Iris pigment epithelial cell (primary cell): ENCODE measurements around the gene PATJ.
"Not testable (repeated sequence)": the region's sequence is repeated elsewhere in the genome, so short reads cannot be mapped to it uniquely, and the experiment has no call there.

ENCODE experiments used
- DNase-seq: peaks from one replicate; pipeline ENCODE4 v3.0.0-alpha.2; 2011; ENCODE audit warnings: low read depth

Gene PATJ

DNA sequence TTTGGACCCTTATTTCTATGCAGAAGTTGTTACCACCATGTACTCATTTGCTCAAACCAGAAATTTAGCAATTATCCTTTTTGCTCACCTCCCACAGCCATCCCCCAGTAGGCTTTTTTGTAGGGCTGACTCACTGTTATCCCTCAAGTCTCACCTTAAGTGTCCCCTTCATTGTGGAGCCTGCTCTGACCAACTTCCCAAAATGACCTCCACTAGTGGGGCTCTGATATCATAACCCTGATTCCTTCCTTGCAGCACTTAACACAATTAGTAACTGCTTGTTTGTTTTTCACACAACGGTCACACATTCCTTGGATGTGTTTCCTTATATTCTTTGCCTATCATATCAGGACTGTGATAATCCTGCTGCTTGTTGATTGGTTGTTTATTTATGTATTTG is 76.7 kb downstream of the PATJ start:
- DNase-seq: no peak

DNA sequence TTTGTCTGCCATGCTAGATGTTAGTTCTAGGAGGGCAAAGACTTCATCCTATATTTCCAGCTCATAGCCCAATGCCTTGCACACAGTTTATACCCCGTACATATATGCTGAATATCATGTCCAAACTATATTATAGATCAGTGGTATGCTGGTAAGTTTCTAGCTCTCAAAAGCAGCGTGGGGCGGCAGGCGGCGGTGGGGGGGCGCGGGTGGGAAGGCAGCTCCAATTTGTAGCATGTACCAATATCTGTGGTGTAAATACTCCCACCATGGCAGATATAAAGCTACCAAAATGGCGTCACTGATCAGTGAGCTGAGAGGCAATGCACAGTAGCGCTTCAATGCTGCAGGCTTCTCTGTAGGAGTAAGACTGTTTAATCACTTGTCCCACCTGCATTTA is 77.1 kb downstream of the PATJ start:
- DNase-seq: no peak

DNA sequence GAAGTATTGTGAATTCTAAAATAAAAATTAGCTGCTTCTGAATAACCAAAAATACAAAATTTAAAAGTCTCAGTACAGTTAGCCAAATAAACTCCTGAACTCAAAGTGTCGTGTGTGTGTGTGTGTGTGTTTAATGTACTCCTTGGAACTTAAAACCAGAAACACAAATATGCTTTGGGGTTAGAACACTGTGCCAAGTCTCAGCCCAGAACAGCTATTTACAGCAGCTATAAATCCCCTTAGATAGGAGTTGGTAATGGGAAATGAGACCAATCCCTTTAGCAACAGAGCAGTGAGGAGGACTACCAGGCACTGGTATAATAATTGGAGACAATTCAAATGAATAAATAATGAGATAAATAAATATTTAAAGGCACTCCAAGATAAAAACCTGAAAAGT is 83.1 kb downstream of the PATJ start:
- DNase-seq: peak; percentile 13

DNA sequence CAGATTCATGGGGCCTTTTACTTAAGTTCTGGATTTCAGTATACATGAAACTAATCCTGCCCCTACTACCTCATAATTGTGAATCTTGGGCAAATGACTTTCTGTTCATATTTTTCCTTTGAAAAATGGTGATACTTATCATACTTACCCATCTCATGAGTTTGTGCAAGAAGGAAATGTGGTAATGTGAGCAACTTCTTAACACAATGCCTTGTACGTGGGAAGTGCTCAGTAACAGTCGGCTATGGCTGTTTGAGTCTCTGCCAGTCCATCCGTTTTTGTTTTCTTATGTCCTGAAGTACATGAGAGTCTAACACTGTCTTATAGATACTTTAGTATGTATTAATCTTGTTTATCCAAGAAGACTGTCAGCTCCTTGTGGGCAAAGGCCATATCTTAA is 86.5 kb downstream of the PATJ start:
- no peak for DNase-seq

DNA sequence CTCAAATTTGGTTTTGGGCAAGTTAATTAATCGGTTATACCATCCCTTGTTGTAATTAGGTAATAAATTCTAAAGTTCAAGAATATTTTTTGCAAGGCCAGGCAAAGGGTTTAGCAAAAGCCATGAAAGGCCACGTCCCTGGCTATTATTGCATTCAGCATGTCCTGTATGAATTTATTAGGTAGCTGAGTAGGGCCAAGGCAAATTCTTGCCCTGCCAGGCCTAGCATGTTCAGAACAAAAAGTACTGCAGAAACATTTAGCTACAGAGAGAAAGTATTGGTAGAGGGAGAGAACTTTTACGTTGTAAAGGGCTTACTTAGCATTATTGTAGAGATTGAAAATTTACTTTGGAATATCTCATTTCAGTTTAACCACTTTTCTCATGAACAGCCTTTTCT is 94.4 kb downstream of the PATJ start:
- no peak for DNase-seq

DNA sequence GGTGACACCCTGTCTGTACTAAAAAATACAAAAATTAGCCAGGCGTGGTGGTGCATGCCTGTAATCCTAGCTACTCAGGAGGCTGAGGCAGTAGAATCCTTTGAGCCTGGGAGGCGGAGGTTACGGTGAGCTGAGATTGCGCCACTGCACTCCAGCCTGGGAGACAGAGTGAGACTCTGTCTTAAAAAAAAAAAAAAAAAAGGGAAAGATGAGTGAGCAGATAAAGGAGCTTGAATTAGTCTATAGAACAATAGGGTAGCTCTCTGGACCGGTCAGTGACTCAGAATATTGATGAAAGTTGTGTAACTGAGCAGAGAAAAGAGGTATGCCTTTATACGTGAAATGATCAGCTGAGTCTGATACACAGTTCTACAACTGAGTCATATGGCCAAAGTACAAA is 95.3 kb downstream of the PATJ start:
- DNase-seq: peak; percentile 14

DNA sequence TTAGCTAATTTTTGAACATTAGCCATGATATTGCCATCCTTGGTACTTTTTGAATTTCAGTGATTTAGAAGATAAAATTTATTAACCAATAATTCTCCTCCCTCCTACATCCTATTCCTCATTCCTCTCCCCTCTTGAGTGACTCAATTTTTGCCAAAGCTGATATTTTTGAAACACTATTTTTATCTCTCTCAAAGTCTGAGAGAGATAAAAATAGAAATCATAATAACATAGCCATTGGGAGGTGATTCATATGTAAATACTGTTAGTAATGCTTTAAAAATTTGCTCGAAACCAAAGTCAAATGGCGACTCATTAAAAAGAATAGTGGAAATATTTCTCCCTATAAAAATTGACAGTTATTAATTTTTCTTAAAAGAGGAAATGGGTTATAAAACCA is 97.4 kb downstream of the PATJ start:
- peak; percentile 72 for DNase-seq

DNA sequence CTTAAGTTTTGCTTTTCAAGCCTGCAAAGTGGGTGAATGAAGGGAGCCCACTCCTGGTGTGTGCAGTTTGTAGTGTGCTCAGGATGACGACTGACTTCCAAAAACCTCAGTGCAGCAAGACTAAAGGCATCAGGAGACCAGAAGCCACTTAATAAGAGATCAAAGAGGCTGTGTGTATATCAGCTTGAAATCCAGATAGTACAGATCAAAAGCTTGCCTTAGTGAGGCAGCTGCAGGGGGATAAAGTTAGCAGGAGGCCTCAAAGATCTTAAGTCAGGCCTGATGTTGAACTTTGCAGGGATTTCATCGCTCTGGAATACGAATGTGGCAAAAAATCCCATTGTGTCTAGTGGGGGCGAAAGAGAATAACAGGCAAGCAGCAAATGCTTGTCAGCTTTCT is 99.8 kb downstream of the PATJ start:
- DNase-seq: no peak

DNA sequence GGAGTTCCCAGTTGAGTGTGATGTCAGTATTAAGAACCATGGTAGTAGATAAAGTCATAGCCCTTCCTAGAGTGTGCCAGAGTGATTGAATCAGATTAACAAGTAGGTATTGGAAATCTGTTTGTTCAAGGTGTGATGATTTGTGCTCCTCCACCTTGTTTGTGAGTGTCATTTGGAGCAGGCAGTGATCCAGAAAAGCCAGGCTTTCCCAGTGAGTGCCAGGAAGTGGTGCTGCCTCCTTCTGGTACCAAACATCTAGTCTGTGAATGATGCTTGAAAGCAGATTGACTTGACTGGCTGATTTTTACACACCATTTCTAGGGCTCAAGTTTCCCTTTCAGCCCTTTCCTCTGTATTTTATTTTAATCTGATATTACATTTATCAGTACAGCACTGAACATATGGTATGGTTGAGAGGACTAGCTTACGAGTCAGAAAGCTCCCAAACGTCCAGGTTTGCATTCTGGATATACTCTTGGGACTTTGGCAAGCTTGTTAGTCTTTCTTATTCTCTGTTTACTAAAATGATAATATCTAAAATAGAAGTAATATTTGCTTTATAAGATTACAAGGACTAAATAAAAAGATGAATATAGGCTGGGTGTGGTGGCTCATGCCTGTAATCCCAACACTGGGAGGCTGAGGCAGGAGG is 100.7 kb downstream of the PATJ start:
- DNase-seq: peak; percentile 32

DNA sequence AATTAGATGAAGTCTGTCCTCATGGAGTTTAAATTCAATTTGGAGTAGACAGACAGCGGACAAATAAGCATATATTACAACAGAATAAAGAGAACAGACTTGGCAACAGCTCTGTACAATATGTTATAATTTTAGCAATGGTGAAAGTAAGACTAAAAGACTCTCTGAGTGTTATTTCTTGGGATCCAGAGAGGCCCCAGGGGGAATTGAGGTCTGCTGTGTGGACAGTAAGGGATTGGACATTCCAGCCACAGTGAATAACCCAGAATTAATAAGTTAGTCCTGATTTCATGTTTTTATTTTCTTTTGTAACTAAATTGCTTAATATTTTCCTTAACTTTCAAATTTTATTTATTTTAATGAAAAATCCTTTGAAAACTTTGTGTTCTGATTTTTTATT is 101.7 kb downstream of the PATJ start:
- DNase-seq: no peak

DNA sequence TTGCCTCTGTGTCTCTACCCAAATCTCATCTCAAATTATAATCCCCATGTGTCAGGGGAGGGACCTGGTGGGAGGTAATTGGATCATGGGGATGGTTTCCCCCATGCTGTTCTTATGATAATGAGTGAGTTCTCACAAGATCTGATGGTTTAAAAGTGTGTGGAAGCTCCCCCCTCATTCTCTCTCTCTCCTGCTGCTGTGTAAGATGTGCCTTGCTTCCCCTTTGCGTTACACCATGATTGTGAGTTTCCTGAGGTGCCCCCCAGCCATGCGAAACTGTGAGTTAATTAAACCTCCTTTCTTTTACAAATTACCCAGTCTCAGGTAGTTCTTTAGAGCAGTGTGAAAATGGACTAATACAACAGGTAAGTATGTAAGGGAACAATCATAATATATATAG is 102.4 kb downstream of the PATJ start:
- not testable (repeated sequence) for DNase-seq

DNA sequence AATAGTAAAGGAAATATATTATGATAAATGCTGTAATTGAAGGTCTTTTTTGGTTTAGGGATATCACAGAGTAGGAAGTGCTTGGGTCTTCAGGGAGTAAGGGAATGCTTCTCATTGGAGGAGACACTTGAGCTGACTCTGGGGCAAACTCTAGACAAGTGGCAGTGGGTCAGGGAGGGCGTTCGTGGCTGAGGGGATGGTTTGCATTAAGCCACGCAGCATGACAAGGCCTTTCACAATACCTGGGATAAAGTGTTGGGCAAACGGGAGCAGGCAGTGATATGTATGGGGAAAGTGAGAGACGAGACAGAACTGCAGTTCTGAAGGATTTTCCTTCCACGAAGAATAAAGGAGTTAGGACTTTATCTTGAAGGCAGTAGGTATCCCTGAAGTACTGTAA is 109.0 kb downstream of the PATJ start:
- DNase-seq: no peak

DNA sequence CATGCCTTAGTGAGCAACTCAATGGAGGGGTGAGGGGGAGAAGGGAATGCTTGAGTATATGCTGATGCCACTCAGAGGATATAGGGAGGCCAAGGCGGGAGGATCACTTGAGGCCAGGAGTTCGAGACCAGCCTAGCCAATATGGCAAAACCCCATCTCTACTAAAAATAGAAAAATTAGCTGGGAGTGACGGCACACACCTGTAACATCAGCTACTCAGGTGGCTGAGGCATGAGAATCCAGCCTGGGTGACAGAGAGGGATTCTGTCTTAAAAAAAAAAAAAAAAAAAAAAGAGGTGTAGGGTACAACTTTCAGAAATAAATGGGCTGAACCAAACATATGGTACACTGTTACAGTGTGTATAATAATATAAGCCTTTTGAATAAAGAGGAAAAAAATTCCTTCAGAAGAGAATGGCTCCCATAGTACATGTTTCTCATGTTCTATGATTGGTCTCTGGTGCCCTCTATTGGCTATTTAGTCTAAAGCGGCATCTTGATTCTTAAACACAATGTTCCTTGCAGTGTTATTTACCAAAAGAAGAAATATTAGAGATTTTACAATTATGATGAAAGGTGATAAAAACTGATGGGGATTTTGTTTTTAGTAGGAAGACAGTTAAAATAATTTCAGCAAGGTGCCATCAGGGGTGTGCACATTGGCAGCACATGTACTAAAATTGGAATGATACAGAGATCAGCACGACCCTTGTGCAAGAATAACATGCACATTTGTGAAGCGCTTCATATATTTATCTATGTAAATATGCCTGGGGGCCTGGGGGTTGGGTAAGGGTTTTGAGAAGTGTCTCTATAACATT is 109.8 kb downstream of the PATJ start:
- DNase-seq: peak; percentile 73

DNA sequence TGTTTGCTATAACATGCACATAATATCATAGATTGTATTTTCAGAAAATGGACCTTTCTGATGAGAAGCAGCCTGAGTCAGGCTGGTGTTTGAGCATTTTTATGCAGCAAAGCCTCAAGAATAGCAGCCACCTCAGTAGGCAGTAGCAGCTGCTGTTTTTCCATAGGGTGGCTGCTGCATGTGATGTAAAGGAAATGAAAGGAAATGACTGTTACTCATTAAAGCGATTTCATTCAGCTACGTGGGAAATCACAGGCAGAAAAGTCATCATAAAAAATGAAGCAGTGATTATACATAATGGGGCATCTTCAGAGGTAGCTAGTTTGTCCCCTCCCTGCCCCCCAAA is 110.4 kb downstream of the PATJ start:
- DNase-seq: no peak

DNA sequence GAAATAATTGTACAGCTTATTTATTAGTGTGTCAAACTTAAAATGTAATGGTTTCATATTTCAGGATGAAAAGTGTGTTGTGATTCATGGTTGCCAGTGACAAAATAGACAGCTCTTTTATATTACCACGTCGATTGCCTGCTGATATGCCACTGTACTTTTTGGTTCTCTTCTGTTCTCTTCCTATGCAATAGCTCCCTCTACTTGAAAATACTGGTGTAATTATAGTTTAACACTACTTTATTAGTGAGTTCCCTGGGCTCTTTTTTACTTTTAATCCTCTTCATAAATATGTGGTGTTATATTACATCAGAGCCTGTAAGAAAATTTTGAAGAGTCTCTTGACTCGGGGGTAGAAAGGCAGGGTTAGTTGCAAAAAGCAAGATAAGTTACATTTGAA is 111.3 kb downstream of the PATJ start:
- DNase-seq: peak; percentile 44

DNA sequence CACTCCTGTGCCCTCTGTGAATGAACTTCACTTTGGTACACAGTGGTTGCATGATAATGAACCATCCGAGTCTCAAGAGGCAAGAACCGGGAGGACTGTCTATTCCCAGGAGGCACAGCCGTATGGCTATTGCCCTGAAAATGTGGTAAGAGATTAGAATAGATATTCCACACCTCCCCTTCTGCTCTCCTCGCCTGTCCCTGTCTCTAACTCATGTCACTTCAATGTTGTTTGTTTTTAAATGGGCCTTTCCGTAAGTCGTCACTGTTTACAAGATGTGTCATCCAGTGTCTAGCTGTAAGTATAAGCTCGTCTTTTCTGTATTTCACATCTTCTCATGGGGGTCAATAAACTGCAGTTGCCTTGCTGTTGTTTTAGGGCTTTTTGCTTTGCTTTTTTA is 122.2 kb downstream of the PATJ start:
- peak; percentile 9 for DNase-seq

DNA sequence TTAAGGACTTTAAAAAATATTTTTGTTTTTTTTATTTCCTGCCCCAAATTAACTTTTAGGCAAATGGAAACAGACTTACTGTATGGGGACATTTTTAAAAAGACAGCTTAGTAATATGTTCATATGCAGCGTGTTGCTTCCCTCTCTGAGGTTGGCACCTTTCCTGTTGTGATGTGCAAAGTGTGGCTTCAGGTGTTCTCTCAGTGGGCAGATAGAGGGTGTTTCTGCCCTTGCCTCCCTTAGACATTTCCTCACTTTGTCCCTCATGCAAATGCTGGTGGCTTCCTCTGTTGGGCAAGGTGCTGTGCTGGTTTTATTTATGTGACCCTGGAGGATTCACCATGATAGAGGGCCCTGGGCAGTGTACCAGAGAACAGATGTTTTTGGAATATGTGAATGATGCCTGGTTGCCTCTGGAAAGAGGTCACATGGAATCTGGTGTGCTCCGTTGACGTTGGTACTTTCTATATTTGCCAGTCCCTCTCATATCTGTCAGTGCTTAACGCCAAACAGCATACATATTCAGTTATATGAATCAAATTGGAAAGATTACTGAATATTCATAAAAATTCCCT is 123.5 kb downstream of the PATJ start:
- DNase-seq: no peak

DNA sequence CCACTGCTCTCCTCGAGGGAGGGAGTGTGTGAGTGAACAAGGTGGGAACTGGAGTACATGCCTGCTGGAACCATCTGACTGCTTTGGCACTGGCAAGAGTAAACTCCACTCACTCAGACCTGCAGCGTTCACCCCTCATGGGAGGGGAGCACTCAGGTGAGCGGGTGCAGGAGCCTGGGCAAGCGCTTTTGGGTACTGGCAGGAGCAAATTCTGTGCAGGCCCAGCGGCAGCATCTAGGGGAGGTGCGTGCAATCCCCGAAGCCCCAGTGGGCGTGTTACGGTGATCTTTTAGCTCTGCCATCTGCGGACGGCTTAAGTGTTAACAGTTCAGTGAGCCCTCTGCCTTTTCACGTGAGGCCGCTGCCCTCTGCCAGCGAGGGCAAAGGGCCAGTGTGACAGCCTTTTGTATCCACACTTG is 127.4 kb downstream of the PATJ start:
- DNase-seq: no peak

DNA sequence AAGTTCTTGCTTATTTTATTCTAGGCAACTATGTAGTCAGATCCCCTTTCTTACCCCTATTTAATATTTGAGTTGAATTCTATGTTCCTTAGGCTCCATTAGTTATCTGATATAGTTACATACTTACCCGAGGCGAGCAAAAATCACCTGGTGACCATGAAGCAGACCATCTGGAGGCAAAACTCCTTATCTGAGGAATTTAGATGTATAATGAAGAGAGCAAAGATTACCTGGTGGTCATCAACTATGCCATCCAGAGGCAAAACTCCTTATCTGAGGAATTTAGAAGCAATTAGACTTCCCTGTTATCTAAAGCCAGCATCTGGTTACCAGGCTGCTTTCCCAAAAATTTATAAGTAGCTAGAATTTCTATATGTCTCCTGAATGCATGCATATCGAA is 129.9 kb downstream of the PATJ start:
- no peak for DNase-seq

DNA sequence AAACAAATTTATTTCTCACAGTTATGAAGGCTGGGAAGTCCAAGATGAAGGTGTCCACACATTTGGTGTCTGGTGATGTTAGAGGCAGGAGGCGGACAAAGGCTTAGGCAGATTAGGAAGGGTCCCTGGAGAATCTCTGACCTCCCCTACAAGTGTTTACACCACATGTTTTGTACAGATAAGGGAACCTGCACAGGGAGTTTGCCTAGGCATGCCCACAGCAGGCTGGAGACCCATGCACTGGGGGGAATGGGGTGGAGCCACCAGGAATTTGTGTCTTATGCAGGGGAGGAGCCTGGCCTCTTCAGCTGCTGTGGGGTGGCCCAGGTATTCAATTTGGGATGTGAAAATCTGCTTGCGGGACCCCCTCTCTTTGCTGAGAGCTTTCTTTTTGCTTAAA is 131.3 kb downstream of the PATJ start:
- DNase-seq: no peak

DNA sequence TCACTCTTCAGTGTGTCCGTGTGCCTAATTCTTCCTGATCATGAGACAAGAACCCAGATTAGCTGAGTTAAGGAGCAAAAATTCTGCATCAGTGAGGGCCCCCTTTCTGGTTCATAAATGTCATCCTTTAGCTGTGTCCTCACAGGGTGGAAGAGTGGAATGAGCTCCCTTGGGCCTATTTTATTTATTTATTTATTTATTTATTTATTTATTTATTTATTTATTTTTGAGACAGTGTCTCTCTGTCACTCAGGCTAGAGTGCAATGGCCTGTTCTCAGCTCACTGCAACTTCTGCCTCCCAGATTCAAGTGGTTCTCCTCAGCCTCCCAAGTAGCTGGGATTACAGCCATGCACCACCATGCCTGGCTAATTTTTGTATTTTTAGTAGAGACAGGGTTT is 131.7 kb downstream of the PATJ start:
- no peak for DNase-seq

DNA sequence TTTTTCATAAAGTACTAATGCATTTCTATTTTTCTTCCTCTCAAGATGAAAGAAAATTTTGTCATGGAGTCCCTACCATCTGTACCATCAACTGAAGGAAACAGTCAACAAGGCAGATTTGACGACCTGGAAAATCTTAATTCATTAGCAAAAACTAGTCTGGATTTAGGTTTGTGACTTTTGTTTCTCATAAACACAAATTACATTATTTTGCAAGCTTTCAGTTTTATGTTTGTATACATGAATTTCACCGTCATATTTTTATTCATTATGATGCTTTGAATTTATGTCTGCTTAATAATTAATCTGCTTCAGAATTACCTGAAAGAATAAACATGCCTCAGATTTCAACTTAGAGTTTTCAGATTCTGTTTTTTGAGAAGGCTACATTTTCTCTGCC is 132.9 kb downstream of the PATJ start:
- no peak for DNase-seq

DNA sequence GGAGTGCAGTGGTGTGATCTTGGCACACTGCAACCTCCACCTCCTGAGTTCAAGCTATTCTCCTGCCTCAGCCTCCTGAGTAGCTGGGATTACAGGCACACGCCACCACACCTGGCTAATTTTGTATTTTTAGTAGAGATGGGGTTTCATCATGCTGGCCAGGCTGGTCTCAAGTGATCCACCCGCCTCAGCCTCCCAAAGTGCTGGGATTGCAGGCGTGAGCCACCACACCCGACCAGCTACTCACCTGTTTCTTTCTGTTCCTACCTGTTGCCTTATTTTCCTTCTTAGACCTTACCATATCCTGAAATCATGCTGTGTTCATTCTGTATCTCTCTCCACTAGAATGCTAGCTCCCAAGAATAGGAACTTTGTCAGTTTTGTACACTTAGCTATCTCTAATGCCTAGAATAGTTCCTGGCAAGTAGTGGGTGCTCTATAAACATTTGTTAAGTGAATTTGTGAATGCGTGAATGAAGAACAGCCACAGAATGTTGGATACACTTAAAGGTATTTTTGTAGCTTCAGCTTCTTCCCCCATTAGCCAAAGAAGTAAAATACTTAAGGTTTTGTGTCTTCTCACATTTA is 137.7 kb downstream of the PATJ start:
- DNase-seq: not testable (repeated sequence)
